Neutrophil (primary cell): ENCODE measurements around the gene CRYAB.

Experiments
- H3K27ac ChIP-seq: fragments of 200-600 bp; sonication (generic); 2 replicates; pipeline ENCODE4 v1.5.1; 2016; ENCODE audit warnings: mild to moderate bottlenecking, moderate library complexity
- H3K27me3 ChIP-seq: fragments of 200-600 bp; sonication (generic); 2 replicates; pipeline ENCODE4 v1.6.0; 2016; ENCODE audit warnings: mild to moderate bottlenecking
- H3K36me3 ChIP-seq: fragments of 200-600 bp; sonication (generic); 2 replicates; pipeline ENCODE4 v1.5.1; 2017
- H3K4me1 ChIP-seq, 2 experiments: fragments of 200-600 bp in 1 of 2; sonication (generic) in 1 of 2; 1 replicate in 1 of 2; 2 replicates in 1 of 2; pipeline versions ENCODE4 v1.5.1 to v1.6.1; 2013 to 2016; ENCODE audit warnings: low read depth in 1 of 2, low read length in 1 of 2, mild to moderate bottlenecking in 1 of 2, moderate library complexity in 1 of 2; ENCODE audit not compliant: control insufficient read depth in 1 of 2, insufficient read depth in 1 of 2
- H3K4me3 ChIP-seq, 2 experiments: fragments of 200-600 bp in 1 of 2; sonication (generic) in 1 of 2; 1 replicate in 1 of 2; 2 replicates in 1 of 2; pipeline ENCODE4 v1.5.1; 2013 to 2016; ENCODE audit warnings: low read depth in 1 of 2, low read length in 1 of 2, mild to moderate bottlenecking in 1 of 2, moderate library complexity in 1 of 2
- H3K9me3 ChIP-seq: fragments of 200-600 bp; sonication (generic); 2 replicates; pipeline ENCODE4 v1.5.1; 2016
- CTCF ChIP-seq: fragments of 200-600 bp; sonication (generic); IDR thresholded peaks from 2 replicates; pipeline ENCODE4 v1.5.1; 2016; ENCODE audit warnings: antibody characterized with exemption

Gene CRYAB

GRCh38 chr11:111911563-111912401, at the start of gene CRYAB:
Gene CRYAB (minus strand): TSS chr11:111911770. CDS start chr11:111911724, 46 bp downstream.
- TF ChIP-seq CTCF, result no peak

GRCh38 chr11:111960916-111961315, 49.3 kb upstream of the CRYAB start:
- H3K27ac ChIP-seq, result no peak overlapping the region
- TF ChIP-seq CTCF, result no peak
- no peaks in the 10 kb centered on the region for H3K36me3 ChIP-seq
- H3K4me1 ChIP-seq, result no peaks in the 10 kb centered on the region
- no peaks in the 10 kb centered on the region for H3K9me3 ChIP-seq
- H3K27me3 ChIP-seq, result no peaks in the 10 kb centered on the region
- H3K4me3 ChIP-seq, result no peak overlapping the region

More at GRCh38 chr11:111911563-111912401, at the start of gene CRYAB:
- Histone ChIP-seq H3K27me3 (peaks cover 73% of the 10 kb centered on the region), H3K9me3 (no peaks in the 10 kb centered on the region), H3K4me3 (no peak within 1 kb of the TSS), H3K27ac (no peak within 1 kb of the TSS), H3K36me3 (no peaks in the 10 kb centered on the region), H3K4me1 (no peaks in the 10 kb centered on the region)

GRCh38 chr11:111957663-111958444, 46.3 kb upstream of the CRYAB start:
- H3K36me3 ChIP-seq, result no peaks in the 10 kb centered on the region
- no peak for TF ChIP-seq CTCF
- no peaks in the 10 kb centered on the region for H3K9me3 ChIP-seq
- no peaks in the 10 kb centered on the region for H3K27me3 ChIP-seq
- no peaks in the 10 kb centered on the region for H3K4me1 ChIP-seq
- no peak overlapping the region for H3K4me3 ChIP-seq
- no peak overlapping the region for H3K27ac ChIP-seq

GRCh38 chr11:111954154-111954553, 42.6 kb upstream of the CRYAB start:
- Histone ChIP-seq H3K9me3 (no peaks in the 10 kb centered on the region), H3K27me3 (no peaks in the 10 kb centered on the region), H3K27ac (no peak overlapping the region), H3K4me1 (no peaks in the 10 kb centered on the region), H3K36me3 (no peaks in the 10 kb centered on the region), H3K4me3 (no peak overlapping the region)
- no peak for TF ChIP-seq CTCF

- Histone ChIP-seq H3K36me3 (no peaks in the 10 kb centered on the region), H3K4me1 (no peaks in the 10 kb centered on the region), H3K27me3 (no peaks in the 10 kb centered on the region), H3K27ac (no peak overlapping the region), H3K9me3 (no peaks in the 10 kb centered on the region), H3K4me3 (no peak overlapping the region)
- TF ChIP-seq CTCF, result no peak
Observed at GRCh38 chr11:111951565-111951964, 40.0 kb upstream of the CRYAB start.
